OCI-LY7 (cell line): ENCODE results near the gene TXNL4B.

ENCODE experiments used
- EZH2phosphoT487 ChIP-seq: fragments of 200-600 bp; sonication (generic); IDR thresholded peaks from 2 replicates; pipeline ENCODE4 v1.6.1; 2018; ENCODE audit warnings: low read depth, borderline replicate concordance, mild to moderate bottlenecking, mixed run types, antibody characterized with exemption, low read length, moderate library complexity, mixed read lengths
- TF ChIP-seq, protein P1 (sequence below): fragments of 200-600 bp; sonication (generic); conservative IDR thresholded peaks from 2 replicates; pipeline ENCODE4 v1.5.1; 2014; ENCODE audit warnings: mild to moderate bottlenecking, antibody characterized with exemption, low read length, moderate library complexity, mixed read lengths

DNA sequence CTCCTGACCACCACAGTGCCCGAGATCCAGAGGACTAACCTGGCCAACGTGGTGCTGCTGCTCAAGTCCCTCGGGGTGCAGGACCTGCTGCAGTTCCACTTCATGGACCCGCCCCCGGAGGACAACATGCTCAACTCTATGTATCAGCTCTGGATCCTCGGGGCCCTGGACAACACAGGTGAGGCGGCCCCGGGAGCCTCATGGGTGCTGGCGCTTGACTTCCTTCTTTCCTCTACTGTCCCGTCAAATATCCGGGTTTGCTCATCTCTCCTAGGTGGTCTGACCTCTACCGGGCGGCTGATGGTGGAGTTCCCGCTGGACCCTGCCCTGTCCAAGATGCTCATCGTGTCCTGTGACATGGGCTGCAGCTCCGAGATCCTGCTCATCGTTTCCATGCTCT, 14.0 kb upstream of the TXNL4B start:
- TF ChIP-seq, protein P1, sequence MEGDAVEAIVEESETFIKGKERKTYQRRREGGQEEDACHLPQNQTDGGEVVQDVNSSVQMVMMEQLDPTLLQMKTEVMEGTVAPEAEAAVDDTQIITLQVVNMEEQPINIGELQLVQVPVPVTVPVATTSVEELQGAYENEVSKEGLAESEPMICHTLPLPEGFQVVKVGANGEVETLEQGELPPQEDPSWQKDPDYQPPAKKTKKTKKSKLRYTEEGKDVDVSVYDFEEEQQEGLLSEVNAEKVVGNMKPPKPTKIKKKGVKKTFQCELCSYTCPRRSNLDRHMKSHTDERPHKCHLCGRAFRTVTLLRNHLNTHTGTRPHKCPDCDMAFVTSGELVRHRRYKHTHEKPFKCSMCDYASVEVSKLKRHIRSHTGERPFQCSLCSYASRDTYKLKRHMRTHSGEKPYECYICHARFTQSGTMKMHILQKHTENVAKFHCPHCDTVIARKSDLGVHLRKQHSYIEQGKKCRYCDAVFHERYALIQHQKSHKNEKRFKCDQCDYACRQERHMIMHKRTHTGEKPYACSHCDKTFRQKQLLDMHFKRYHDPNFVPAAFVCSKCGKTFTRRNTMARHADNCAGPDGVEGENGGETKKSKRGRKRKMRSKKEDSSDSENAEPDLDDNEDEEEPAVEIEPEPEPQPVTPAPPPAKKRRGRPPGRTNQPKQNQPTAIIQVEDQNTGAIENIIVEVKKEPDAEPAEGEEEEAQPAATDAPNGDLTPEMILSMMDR = no peak
- TF ChIP-seq EZH2phosphoT487 = no peak
